Measurements from ENCODE around the gene MIPOL1. TPM values are rescaled to one million over a fixed set of nuclear protein-coding genes. Genes with fewer than 3 reads are reported as not detected.

The MIPOL1 gene
- total and polyA plus RNA-seq, 2 of the 13 experiments (the other 11 are each of a cell fraction or from before 2014, with no cell fraction given), result 8.6 to 34.2 TPM

DNA sequence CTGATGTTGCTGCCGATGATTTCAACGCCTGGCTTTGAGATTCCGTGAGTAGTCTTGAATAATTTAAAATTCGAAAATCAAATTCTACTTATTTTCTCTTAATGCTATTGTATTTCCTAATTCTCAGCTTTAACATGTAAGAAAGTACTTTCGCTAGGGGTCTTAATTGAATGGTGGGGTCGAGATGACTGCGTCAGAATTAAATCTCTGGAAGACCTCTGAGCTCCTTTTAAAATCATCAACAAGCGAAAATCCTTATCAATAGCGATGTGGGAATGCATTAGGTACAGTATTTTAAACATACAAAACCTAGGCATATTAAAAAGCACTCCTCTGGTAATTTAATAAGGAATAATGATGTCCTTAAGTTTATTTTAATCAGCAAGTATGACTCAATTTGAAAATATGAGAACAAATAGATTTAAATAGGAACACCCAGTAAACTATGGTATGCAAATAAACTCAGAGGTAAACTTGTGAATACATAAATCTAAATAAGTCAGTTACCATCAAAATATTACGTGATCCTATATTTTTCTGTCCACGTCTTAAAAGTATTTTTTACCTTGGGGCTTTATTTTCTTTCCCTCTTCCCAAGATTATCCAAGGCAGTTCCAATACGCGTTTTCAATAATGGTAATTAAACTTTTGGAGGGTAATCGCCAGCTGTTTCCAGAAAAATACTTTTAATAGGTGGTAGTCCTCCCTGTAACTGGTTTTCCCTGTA is 395.9 kb downstream of the MIPOL1 start (continued):
- TF ChIP-seq ZBTB26 (CRISPR knock-in tag; IDR thresholded peaks at IDR 0.05; ENCODE audit: borderline replicate concordance) (no peak), ATRX (CRISPR knock-in tag; IDR thresholded peaks at IDR 0.05; ENCODE audit: borderline replicate concordance) (no peak), SRSF9 (IDR thresholded peaks at IDR 0.05; ENCODE audit: borderline replicate concordance, insufficient read depth, low read depth, low read length, poor library complexity, severe bottlenecking) (no peak), ZNF549 (CRISPR knock-in tag; IDR thresholded peaks at IDR 0.05) (peak; percentile 14; the same call in 1 of the 2 replicates), ARID2 (CRISPR knock-in tag; IDR thresholded peaks at IDR 0.05; ENCODE audit: borderline replicate concordance) (no peak; the same call in 1 of the 2 replicates), ZNF34 (CRISPR knock-in tag; IDR thresholded peaks at IDR 0.05; ENCODE audit: borderline replicate concordance) (no peak), ZNF367 (CRISPR knock-in tag; IDR thresholded peaks at IDR 0.05; ENCODE audit: borderline replicate concordance) (no peak), NR2F6 (IDR thresholded peaks at IDR 0.05) (no peak), NR2F6 (CRISPR knock-in tag; IDR thresholded peaks at IDR 0.05) (0 out of 2 replicates have a peak, but pooled peaks have one; percentile 1), MED8 (CRISPR knock-in tag; IDR thresholded peaks at IDR 0.05; ENCODE audit: insufficient replicate concordance) (no peak), MAFF (IDR thresholded peaks at IDR 0.05; ENCODE audit: low read depth, low read length) (no peak), TBX3 (IDR thresholded peaks at IDR 0.05; ENCODE audit: borderline replicate concordance) (no peak), ZNF343 (CRISPR knock-in tag; IDR thresholded peaks at IDR 0.05) (no peak), ZNF619 (CRISPR knock-in tag; IDR thresholded peaks at IDR 0.05) (no peak), TBP (CRISPR knock-in tag; IDR thresholded peaks at IDR 0.05) (no peak; the same call in 1 of the 2 replicates), TERF1 (CRISPR knock-in tag; IDR thresholded peaks at IDR 0.05) (no peak), YY1 (IDR thresholded peaks at IDR 0.05; ENCODE audit: insufficient read depth, insufficient replicate concordance, low read depth, low read length) (no peak)
- TF ChIP-seq, protein P1, sequence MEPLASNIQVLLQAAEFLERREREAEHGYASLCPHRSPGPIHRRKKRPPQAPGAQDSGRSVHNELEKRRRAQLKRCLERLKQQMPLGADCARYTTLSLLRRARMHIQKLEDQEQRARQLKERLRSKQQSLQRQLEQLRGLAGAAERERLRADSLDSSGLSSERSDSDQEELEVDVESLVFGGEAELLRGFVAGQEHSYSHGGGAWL (CRISPR knock-in tag; IDR thresholded peaks at IDR 0.05), result no peak
- TF ChIP-seq, protein P2, sequence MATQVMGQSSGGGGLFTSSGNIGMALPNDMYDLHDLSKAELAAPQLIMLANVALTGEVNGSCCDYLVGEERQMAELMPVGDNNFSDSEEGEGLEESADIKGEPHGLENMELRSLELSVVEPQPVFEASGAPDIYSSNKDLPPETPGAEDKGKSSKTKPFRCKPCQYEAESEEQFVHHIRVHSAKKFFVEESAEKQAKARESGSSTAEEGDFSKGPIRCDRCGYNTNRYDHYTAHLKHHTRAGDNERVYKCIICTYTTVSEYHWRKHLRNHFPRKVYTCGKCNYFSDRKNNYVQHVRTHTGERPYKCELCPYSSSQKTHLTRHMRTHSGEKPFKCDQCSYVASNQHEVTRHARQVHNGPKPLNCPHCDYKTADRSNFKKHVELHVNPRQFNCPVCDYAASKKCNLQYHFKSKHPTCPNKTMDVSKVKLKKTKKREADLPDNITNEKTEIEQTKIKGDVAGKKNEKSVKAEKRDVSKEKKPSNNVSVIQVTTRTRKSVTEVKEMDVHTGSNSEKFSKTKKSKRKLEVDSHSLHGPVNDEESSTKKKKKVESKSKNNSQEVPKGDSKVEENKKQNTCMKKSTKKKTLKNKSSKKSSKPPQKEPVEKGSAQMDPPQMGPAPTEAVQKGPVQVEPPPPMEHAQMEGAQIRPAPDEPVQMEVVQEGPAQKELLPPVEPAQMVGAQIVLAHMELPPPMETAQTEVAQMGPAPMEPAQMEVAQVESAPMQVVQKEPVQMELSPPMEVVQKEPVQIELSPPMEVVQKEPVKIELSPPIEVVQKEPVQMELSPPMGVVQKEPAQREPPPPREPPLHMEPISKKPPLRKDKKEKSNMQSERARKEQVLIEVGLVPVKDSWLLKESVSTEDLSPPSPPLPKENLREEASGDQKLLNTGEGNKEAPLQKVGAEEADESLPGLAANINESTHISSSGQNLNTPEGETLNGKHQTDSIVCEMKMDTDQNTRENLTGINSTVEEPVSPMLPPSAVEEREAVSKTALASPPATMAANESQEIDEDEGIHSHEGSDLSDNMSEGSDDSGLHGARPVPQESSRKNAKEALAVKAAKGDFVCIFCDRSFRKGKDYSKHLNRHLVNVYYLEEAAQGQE (IDR thresholded peaks at IDR 0.05; ENCODE audit: borderline replicate concordance in 1 of 2, low read depth in 1 of 2, low read length in 2 of 2), result no peak
- TF ChIP-seq, protein P3, sequence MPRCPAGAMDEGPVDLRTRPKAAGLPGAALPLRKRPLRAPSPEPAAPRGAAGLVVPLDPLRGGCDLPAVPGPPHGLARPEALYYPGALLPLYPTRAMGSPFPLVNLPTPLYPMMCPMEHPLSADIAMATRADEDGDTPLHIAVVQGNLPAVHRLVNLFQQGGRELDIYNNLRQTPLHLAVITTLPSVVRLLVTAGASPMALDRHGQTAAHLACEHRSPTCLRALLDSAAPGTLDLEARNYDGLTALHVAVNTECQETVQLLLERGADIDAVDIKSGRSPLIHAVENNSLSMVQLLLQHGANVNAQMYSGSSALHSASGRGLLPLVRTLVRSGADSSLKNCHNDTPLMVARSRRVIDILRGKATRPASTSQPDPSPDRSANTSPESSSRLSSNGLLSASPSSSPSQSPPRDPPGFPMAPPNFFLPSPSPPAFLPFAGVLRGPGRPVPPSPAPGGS (CRISPR knock-in tag; IDR thresholded peaks at IDR 0.05), result no peak
